ENCODE data around the gene GAA. TPM values are rescaled to one million over a fixed set of nuclear protein-coding genes. Genes with fewer than 3 reads are reported as not detected.
A peak's percentile ranks its signal among the peaks of the same experiment; 100 is the strongest.

The GAA gene
- total RNA-seq, 2 donors from 2014 or later, result 63.0 to 93.9 TPM

DNA sequence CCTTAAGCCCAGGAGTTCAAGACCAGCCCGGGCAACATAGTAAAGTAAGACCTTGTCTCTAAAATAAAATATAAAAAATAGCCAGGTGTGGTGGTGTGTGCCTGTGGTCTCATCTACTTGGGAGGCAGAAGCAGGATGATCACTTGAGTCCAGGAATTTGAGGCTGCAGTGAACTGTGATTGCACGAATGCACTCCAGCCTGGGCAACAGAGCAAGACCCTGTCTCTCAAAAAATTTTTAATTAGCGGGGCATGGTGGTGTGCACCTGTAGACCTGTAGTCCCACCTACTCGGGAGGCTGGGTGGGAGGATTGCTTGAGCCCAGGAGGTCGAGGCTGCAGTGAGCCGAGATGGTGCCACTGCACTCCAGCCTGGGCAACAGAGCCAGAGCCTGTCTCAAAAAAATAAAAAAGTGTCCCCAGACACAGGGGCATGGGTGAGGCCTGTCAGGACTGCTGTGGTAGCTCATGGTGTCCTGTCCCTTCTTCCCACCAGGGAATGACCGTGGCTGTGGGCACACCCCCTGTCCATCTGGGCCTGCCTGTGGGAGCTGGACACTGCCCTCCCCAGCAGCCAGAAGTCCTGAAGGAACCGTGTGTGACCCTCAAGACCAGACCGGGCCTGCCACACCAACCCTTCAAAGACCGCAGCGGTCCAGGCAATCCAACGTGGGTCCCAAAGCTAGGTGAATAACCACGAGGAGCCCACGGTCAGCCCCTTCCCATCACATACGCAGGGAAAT, 30.8 kb upstream of the GAA start:
- intact Hi-C loops (cut with DNase I), result no loop called here
- TF ChIP-seq, protein P1, sequence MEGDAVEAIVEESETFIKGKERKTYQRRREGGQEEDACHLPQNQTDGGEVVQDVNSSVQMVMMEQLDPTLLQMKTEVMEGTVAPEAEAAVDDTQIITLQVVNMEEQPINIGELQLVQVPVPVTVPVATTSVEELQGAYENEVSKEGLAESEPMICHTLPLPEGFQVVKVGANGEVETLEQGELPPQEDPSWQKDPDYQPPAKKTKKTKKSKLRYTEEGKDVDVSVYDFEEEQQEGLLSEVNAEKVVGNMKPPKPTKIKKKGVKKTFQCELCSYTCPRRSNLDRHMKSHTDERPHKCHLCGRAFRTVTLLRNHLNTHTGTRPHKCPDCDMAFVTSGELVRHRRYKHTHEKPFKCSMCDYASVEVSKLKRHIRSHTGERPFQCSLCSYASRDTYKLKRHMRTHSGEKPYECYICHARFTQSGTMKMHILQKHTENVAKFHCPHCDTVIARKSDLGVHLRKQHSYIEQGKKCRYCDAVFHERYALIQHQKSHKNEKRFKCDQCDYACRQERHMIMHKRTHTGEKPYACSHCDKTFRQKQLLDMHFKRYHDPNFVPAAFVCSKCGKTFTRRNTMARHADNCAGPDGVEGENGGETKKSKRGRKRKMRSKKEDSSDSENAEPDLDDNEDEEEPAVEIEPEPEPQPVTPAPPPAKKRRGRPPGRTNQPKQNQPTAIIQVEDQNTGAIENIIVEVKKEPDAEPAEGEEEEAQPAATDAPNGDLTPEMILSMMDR (IDR thresholded peaks at IDR 0.05), result no peak
- TF ChIP-seq POLR2A (IDR thresholded peaks at IDR 0.05), result no peak
- ATAC-seq, result peak; percentile 3

DNA sequence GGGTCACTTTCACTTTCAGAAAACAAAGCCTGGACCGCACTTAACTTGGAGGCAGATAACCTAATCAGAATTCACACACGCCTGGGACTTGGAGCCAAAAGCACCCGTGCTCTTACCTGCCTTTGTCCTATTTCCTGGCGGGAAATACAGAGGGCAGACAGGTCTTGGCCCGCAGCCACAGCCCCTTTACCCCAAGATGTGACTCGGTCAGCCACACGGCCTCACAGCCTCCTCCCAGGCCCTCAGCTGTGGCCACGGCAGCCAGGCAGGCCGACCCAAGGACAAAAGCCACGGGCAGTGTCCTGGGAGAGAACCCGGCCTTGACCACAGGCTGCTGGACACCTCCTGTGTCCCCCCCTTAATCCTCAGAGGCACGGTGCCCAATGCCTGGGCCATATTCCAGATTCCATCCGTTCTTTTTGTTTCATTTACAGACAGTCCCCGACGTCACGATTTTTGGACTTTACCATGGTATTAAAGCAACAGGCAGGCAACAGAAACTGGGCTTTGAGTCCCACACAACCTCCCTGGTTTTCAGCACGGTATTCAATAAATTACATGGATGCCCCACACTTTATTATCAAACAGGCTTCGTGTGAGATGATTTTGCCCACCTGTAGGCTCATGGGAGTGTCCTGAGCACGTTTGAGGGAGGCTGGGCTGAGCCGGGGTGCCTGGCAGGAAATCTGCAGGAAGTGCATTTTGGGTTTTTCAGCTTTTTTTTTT, 30.1 kb upstream of the GAA start:
- Histone ChIP-seq H3K4me3 (no peak overlapping the region), H3K27me3 (no peaks in the 10 kb centered on the region), H3K4me1 (peaks cover 46% of the 10 kb centered on the region), H3K27ac (peak overlapping the region; percentile 86 to 93 (median 92)), H3K36me3 (replicated peaks in 1 of 2; ENCODE audit: insufficient read depth in 1 of 2, low read depth in 2 of 2) (no peaks in the 10 kb centered on the region), H3K9me3 (no peaks in the 10 kb centered on the region)
- ATAC-seq (peak; percentile 74), DNase-seq (peak; percentile 73 to 84 (median 80))
- 6 to 9% methylated on average over 16 to 20 of the region's 20 CpGs for WGBS, 2 donors
- TF ChIP-seq, protein P1 (IDR thresholded peaks at IDR 0.05), result no peak
- peak in 2 of 3 donors; percentile 42 to 50 for TF ChIP-seq POLR2A (IDR thresholded peaks at IDR 0.05)
- intact Hi-C loops (cut with DNase I), result no loop called here

More for the DNA sequence above, 30.8 kb upstream of the GAA start:
- no peaks in the 10 kb centered on the region for H3K36me3 ChIP-seq (replicated peaks in 1 of 2; ENCODE audit: insufficient read depth in 1 of 2, low read depth in 2 of 2)
- no peaks in the 10 kb centered on the region for H3K27me3 ChIP-seq
- peaks cover 46% of the 10 kb centered on the region for H3K4me1 ChIP-seq
- 51 to 71% methylated on average over 7 to 15 of the region's 15 CpGs for WGBS, 2 donors
- no peak overlapping the region for H3K4me3 ChIP-seq
- no peak for DNase-seq
- H3K9me3 ChIP-seq, result no peaks in the 10 kb centered on the region
- H3K27ac ChIP-seq, result peak overlapping the region; percentile 86 to 93 (median 92)

DNA sequence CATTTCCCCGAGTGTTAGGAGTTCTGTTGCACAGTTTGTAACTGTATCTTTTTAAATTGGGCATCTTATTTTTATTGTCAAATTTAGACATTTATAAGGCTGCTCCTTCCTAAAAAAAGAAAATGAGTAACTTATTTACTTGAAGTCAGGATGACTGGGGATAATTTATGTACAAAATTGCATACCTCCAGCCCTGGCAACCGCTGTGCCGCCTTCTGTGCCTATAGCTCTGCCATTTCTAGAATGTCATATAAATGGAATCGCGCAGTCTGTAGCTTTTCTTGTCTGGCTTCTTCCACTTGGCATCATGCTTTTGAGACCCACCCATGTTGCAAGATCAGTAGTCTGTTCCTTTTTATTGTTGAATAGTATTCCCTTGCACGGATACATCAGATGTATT, 29.0 kb upstream of the GAA start:
- H3K27me3 ChIP-seq, result no peaks in the 10 kb centered on the region
- WGBS, 2 donors, result 76 to 94% methylated on average over 6 of the region's 6 CpGs
- H3K36me3 ChIP-seq (replicated peaks in 1 of 2; ENCODE audit: insufficient read depth in 1 of 2, low read depth in 2 of 2), result no peaks in the 10 kb centered on the region
- intact Hi-C loops (cut with DNase I), result no loop called here
- TF ChIP-seq POLR2A (IDR thresholded peaks at IDR 0.05), result no peak
- TF ChIP-seq, protein P1 (IDR thresholded peaks at IDR 0.05), result no peak
- H3K27ac ChIP-seq, result no peak overlapping the region
- H3K9me3 ChIP-seq, result no peaks in the 10 kb centered on the region
- no peak overlapping the region for H3K4me3 ChIP-seq
- ATAC-seq (no peak), DNase-seq (no peak)
- H3K4me1 ChIP-seq, result peaks cover 46% of the 10 kb centered on the region

DNA sequence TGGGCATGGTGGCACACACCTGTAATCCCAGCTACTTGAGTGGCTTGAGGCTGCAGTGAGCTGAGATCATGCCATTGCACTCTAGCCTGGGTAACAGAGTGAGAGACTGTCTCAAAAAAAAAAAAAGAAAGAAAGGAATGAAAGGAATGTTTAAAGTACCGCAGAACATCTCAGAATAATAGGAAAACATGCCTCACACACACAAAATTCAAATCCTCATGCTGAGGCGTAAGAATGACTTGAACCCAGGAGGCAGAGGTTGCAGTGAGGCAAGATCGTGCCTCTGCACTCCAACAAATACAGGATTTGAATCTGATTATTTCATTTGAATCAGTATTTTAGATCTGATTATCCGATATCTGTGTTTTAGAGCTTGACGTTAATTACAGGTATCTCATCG, 21.3 kb upstream of the GAA start:
- Histone ChIP-seq H3K4me1 (peaks cover 6% of the 10 kb centered on the region), H3K36me3 (replicated peaks in 1 of 2; ENCODE audit: insufficient read depth in 1 of 2, low read depth in 2 of 2) (no peaks in the 10 kb centered on the region), H3K4me3 (no peak overlapping the region), H3K9me3 (no peaks in the 10 kb centered on the region), H3K27ac (no peak overlapping the region), H3K27me3 (no peaks in the 10 kb centered on the region)
- DNase-seq (no peak), ATAC-seq (no peak)
- intact Hi-C loops (cut with DNase I), result no loop called here
- WGBS, 2 donors, result 87 to 88% methylated on average over 6 of the region's 6 CpGs
- TF ChIP-seq POLR2A (IDR thresholded peaks at IDR 0.05), result no peak
- TF ChIP-seq, protein P1 (IDR thresholded peaks at IDR 0.05), result no peak

Measured in body of pancreas (tissue), 4 donors.